CD4-positive, CD25-positive, alpha-beta regulatory T cell (primary cell): Measurements from ENCODE around the gene TXLNB. TPM values are rescaled to one million over a fixed set of nuclear protein-coding genes. Genes with fewer than 3 reads are reported as not detected.

ENCODE experiments used
- ATAC-seq, 2 donors: fragments of 150-1000 bp; cut with Tn5 transposase; one replicate each; pipeline ENCODE4 v1.10.0; 2021; ENCODE audit warnings: low read depth in 2 of 2, moderate number of reproducible peaks in 2 of 2, moderate library complexity in 1 of 2
- DNase-seq, 3 donors: peaks; one replicate each; pipeline versions ENCODE4 v3.0.0 to v3.0.0-alpha.2; 2012 to 2022; ENCODE audit warnings: mixed read lengths in 1 of 3
- H3K27ac ChIP-seq: one replicate; pipeline ENCODE4 v1.7.0; 2013; ENCODE audit warnings: mild to moderate bottlenecking, low read length; ENCODE audit not compliant: insufficient read depth, poor library complexity, severe bottlenecking
- H3K27me3 ChIP-seq: one replicate; pipeline ENCODE4 v1.7.0; 2013; ENCODE audit warnings: low read length; ENCODE audit not compliant: control insufficient read depth, insufficient read depth
- H3K36me3 ChIP-seq: one replicate; pipeline ENCODE4 v1.7.0; 2013; ENCODE audit warnings: mild to moderate bottlenecking, low read length, moderate library complexity; ENCODE audit not compliant: control insufficient read depth, insufficient read depth
- H3K4me1 ChIP-seq: 2 replicates; pipeline ENCODE4 v1.7.0; 2013; ENCODE audit warnings: mild to moderate bottlenecking, low read length; ENCODE audit not compliant: insufficient read depth, control insufficient read depth, poor library complexity, severe bottlenecking
- H3K4me3 ChIP-seq: one replicate; pipeline ENCODE4 v1.7.0; 2013; ENCODE audit warnings: low read depth, mild to moderate bottlenecking, low read length, moderate library complexity
- H3K9me3 ChIP-seq, 2 experiments: 1 replicate in 1 of 2; 2 replicates in 1 of 2; pipeline ENCODE4 v1.7.0; 2013; ENCODE audit warnings: low read length in 2 of 2, mild to moderate bottlenecking in 1 of 2, moderate library complexity in 1 of 2; ENCODE audit not compliant: control insufficient read depth in 2 of 2
- H3K27ac Mint-ChIP-seq, 3 donors: one replicate each; pipeline ENCODE4 v1.8.0; 2020 to 2022; ENCODE audit warnings: mild to moderate bottlenecking in 3 of 3, mixed read lengths in 3 of 3, moderate library complexity in 2 of 3
- H3K27me3 Mint-ChIP-seq: one replicate; pipeline ENCODE4 v1.8.0; 2022; ENCODE audit warnings: mild to moderate bottlenecking, mixed read lengths
- H3K36me3 Mint-ChIP-seq: one replicate; pipeline ENCODE4 v1.8.0; 2020; ENCODE audit warnings: mixed read lengths
- H3K4me1 Mint-ChIP-seq, 4 donors: one replicate each; pipeline ENCODE4 v1.8.0; 2020 to 2022; ENCODE audit warnings: mixed read lengths in 4 of 4, mild to moderate bottlenecking in 1 of 4
- H3K4me3 Mint-ChIP-seq, 4 donors: one replicate each; pipeline ENCODE4 v1.8.0; 2020 to 2022; ENCODE audit warnings: mild to moderate bottlenecking in 4 of 4, mixed read lengths in 4 of 4, moderate library complexity in 3 of 4
- H3K9me3 Mint-ChIP-seq, 7 donors: one replicate each; pipeline ENCODE4 v1.8.0; 2020 to 2022; ENCODE audit warnings: mixed read lengths in 7 of 7, mild to moderate bottlenecking in 3 of 7, moderate library complexity in 2 of 7
- polyA plus RNA-seq, 4 donors: library from polyadenylated mRNA; unstranded; fragments of 300-500 nt; fragmentation: Illumina TruSeq; gene quantifications; one replicate each; pipeline ENCODE4 v1.2.3, GENCODE V29; 2021
- total RNA-seq: library from RNA; stranded (reverse); gene quantifications from one replicate; pipeline ENCODE4 v1.2.3, GENCODE V29; 2022

TXLNB gene
- total and polyA plus RNA-seq, 5 donors from 2014 or later: 0.16 to 0.47 (median 0.25) TPM

DNA sequence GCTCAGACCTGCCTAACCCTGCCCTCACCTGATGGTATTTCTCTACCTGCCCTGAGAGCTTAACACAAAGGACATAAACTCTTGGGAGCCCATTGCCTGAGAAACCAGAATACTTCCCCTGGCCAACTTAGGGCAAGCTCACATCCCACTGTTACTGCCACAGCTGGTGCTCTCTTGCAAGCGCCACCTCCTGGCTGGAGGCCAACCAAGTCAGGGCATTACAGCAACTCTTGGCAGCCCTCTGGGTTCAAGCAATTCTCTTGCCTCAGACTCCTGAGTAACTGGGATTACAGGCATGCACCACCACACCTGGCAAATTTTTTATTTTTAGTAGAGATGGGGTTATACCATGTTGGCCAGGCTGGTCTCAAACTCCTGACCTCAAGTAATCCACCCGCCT lies 86.8 kb downstream of the TXLNB start:
- Histone ChIP-seq H3K4me1 (no peaks in the 10 kb centered on the region), H3K36me3 (no peaks in the 10 kb centered on the region), H3K27me3 (no peaks in the 10 kb centered on the region), H3K4me3 (no peak overlapping the region), H3K27ac (no peak overlapping the region), H3K9me3 (peaks cover 8 to 22% of the 10 kb centered on the region in 2 experiments)
- no peak overlapping the region for H3K4me3 Mint-ChIP-seq
- H3K27me3 Mint-ChIP-seq: peaks cover 4% of the 10 kb centered on the region
- H3K4me1 Mint-ChIP-seq: peaks cover 2 to 14% (median 9%) of the 10 kb centered on the region in 4 donors
- DNase-seq (peak in 1 of 3 donors; percentile 15), ATAC-seq (no peak)
- no peak overlapping the region for H3K27ac Mint-ChIP-seq
- H3K9me3 Mint-ChIP-seq: peaks cover 6 to 45% (median 27%) of the 10 kb centered on the region in 7 donors
- peaks cover 4% of the 10 kb centered on the region for H3K36me3 Mint-ChIP-seq

DNA sequence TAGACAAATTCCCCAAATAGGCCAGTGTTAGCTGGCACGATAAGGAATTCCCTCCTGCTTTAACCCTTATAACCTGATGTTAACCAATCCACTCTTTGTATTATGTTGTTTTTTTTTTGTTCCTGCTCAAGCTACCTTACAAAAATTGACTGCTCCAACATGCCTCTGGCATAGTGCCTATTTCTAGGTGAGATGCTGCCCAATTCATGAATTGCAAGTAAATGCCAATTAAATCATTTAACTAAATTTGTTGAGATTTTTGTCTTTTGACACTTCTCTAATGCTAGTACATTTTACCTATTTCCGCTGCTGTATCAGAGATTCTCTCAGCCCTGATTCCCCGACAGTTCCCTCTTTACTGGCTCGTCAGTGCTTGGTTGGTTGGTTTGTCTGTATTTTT lies 90.4 kb downstream of the TXLNB start:
- ATAC-seq (no peak), DNase-seq (no peak)
- Histone ChIP-seq H3K4me1 (no peaks in the 10 kb centered on the region), H3K27ac (no peak overlapping the region), H3K27me3 (no peaks in the 10 kb centered on the region), H3K9me3 (peaks cover 8 to 10% of the 10 kb centered on the region in 2 experiments), H3K4me3 (no peak overlapping the region), H3K36me3 (no peaks in the 10 kb centered on the region)
- H3K9me3 Mint-ChIP-seq: peaks cover 0 to 12% (median 4%) of the 10 kb centered on the region in 7 donors
- H3K27me3 Mint-ChIP-seq: peaks cover 4% of the 10 kb centered on the region
- H3K36me3 Mint-ChIP-seq: peaks cover 3% of the 10 kb centered on the region
- no peak overlapping the region for H3K4me3 Mint-ChIP-seq
- H3K27ac Mint-ChIP-seq: no peak overlapping the region
- H3K4me1 Mint-ChIP-seq: peaks cover 0 to 4% (median 0%) of the 10 kb centered on the region in 4 donors

DNA sequence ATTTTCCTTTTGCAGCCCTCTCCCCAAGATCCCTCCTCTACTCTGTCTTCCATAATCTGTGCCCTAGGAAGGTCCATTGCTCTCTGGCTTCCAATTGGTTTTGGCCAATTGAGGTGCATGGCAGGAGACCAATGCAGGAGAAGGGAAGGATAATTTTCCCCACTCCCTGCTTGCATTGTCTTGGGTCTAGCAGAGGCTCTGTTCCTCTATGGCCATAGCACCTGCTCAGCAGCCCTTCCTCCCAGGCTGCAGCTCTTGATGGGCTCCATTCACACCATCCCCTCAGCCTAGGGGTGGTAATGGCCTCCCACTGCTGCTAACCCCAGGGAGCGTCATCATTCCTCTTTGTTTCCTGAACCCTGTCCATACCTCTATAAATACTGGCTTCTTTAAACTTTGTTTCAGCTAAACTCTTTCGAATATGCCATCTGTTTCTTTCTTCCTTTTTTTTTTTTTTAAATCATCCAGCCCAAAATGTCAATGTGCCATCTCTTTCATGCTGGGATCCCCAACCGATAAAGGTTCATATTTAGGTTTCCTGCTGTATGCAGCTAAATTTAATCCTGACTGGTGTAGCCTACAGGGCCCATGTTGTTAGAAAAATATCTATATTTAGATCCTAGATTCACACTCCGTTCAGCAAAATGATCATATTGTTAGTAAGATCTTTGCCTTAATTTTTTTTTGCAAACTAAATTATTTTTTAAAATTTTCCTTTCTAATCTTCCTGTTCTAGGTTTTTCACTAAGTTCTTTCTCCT lies 93.1 kb downstream of the TXLNB start:
- Mint-ChIP-seq H3K27ac (peak overlapping the region in 1 of 3 donors; percentile 69), H3K4me3 (no peak overlapping the region), H3K9me3 (peaks cover 0 to 2% (median 0%) of the 10 kb centered on the region in 7 donors), H3K27me3 (peaks cover 4% of the 10 kb centered on the region), H3K36me3 (peaks cover 6% of the 10 kb centered on the region), H3K4me1 (peaks cover 0 to 4% (median 0%) of the 10 kb centered on the region in 4 donors)
- ATAC-seq (no peak), DNase-seq (no peak)
- H3K27ac ChIP-seq: no peak overlapping the region
- no peaks in the 10 kb centered on the region for H3K36me3 ChIP-seq
- H3K27me3 ChIP-seq: no peaks in the 10 kb centered on the region
- H3K9me3 ChIP-seq: no peaks in the 10 kb centered on the region
- no peak overlapping the region for H3K4me3 ChIP-seq
- H3K4me1 ChIP-seq: no peaks in the 10 kb centered on the region

DNA sequence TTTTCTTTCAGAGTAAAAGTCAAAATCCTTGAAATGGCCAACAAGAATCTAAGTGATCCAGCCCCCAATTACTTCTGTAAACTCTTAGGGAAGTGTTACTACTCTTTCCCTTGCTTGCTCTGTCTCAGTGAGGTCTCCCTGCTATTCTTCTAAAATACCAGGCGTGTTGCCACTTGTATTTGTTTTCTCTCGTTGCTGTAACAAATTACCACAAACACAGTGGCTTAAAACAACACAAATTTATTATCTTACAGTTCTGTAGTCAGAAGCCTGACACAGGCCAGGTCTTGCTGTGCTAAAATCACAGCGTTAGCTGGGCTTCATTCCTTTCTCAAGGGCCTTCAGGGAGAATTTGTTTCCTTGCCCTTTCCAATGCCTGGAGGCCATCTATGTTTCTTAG lies 97.1 kb downstream of the TXLNB start:
- H3K9me3 ChIP-seq: no peaks in the 10 kb centered on the region
- H3K27ac ChIP-seq: no peak overlapping the region
- H3K36me3 Mint-ChIP-seq: peaks cover 12% of the 10 kb centered on the region
- ATAC-seq (no peak), DNase-seq (no peak)
- no peak overlapping the region for H3K27ac Mint-ChIP-seq
- H3K4me1 Mint-ChIP-seq: peaks cover 0 to 11% (median 2%) of the 10 kb centered on the region in 4 donors
- no peak overlapping the region for H3K4me3 Mint-ChIP-seq
- no peaks in the 10 kb centered on the region for H3K27me3 ChIP-seq
- no peaks in the 10 kb centered on the region for H3K27me3 Mint-ChIP-seq
- H3K4me1 ChIP-seq: no peaks in the 10 kb centered on the region
- H3K9me3 Mint-ChIP-seq: peaks cover 0 to 6% (median 0%) of the 10 kb centered on the region in 7 donors
- H3K4me3 ChIP-seq: no peak overlapping the region
- H3K36me3 ChIP-seq: no peaks in the 10 kb centered on the region

Other genes with a start within 250 kb of the TXLNB start
- gene HECA, start 156.9 kb downstream of the TXLNB start, total RNA-seq: 165 TPM
- 1 to 10 TPM; 5.2 to 7.9 (median 6.3) TPM for gene HECA, start 156.9 kb downstream of the TXLNB start, polyA plus RNA-seq
- 151 TPM for gene CITED2, start 82.7 kb upstream of the TXLNB start, total RNA-seq
- 10 to 100 TPM; 30.6 to 39.9 (median 38.4) TPM for gene CITED2, start 82.7 kb upstream of the TXLNB start, polyA plus RNA-seq